Measurements from ENCODE around the gene ZBTB7B. TPM values are rescaled to one million over a fixed set of nuclear protein-coding genes. Genes with fewer than 3 reads are reported as not detected.

The ZBTB7B gene
- total and polyA plus RNA-seq, 9 of the 15 experiments (the other 6 are each of a cell fraction or from before 2014, with no cell fraction given), result 0.04 to 46.5 (median 15.2) TPM

GRCh38 chr1:154973344-154974101 is 29.1 kb upstream of the ZBTB7B start (continued):
- TF ChIP-seq BCLAF1 (IDR thresholded peaks at IDR 0.05; ENCODE audit: borderline replicate concordance in 1 of 2, control insufficient read depth in 1 of 2, low read depth in 2 of 2, low read length in 1 of 2) (0 out of 4 replicates have a peak, but pooled peaks of 1 of the 2 experiments have one; percentile 29), ESRRB (CRISPR knock-in tag; IDR thresholded peaks at IDR 0.05; ENCODE audit: borderline replicate concordance) (no peak), XRCC5 (IDR thresholded peaks at IDR 0.05; ENCODE audit: low read depth, low read length) (no peak), ZNF12 (CRISPR knock-in tag; IDR thresholded peaks at IDR 0.05) (0 out of 2 replicates have a peak, but pooled peaks have one; percentile 7), TFAP4 (CRISPR knock-in tag; IDR thresholded peaks at IDR 0.05; ENCODE audit: borderline replicate concordance) (peak; percentile 97), SP1 (CRISPR knock-in tag; IDR thresholded peaks at IDR 0.05) (peak; percentile 91), POLR2AphosphoS5 (IDR thresholded peaks at IDR 0.05; ENCODE audit: control insufficient read depth, insufficient read depth, low read depth, low read length) (peak; percentile 85), POLR3A (IDR thresholded peaks at IDR 0.05; ENCODE audit: borderline replicate concordance, extremely low read depth, insufficient read depth, insufficient read length) (no peak)

All from K562 (cell line).